Stimulated activated CD8-positive, alpha-beta memory T cell treated with anti-CD3 and anti-CD28 coated beads, Interleukin-7, amount 100 ng/mL, for 24 hours (primary cell): ENCODE results near the gene CHMP4A.

Source experiments
- DNase-seq: peaks from one replicate; pipeline ENCODE4 v3.0.0-alpha.2; 2020; ENCODE audit warnings: low read depth

Gene CHMP4A, protein sequence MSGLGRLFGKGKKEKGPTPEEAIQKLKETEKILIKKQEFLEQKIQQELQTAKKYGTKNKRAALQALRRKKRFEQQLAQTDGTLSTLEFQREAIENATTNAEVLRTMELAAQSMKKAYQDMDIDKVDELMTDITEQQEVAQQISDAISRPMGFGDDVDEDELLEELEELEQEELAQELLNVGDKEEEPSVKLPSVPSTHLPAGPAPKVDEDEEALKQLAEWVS

DNA sequence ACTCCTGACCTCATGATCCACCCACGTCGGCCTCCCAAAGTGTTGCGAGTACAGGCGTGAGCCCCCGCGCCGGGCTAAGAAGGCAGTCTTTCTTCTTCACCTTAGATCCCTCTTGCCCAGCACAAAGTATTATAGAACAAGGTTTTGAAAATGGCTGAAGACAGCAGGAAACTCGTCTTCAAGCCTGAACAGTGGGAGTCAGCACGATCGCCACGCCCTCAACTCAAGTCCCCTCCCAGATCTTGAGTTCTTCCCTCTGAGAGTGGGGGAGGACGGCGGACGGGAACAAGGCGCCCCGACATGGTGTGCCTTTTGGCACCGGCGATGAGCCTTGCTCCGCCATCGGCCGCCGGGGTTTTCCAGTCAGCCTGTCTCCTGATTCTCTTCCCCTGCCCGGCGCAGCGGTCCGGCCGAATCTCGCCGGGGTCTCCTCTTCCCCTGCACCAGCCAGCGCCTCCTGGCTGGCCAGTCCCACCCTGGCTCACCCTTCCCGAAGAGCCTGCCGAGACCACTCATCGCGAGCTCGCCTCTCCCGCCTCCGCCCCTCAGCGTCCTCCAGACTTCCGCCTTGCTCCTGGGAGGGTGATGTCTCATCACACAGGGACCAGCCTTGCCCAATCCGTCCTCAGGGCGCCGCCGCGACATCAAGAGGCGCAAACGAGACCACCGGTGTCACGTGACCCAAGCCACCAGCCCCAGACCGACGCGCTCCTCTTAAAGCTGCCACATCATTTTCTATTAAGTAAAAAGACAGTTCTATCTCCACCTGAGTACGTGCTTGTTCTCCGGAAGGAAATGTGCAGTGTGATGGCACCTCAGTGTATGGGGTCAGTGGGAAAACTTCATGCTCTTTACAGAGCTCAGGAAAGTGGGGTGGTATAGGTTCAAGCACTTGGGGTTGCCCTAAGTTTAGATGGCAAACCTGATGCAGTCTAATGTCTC lies at the start of gene CHMP4A:
TSS of gene CHMP4A (minus strand) at position 565 of the 942 bp plus-strand sequence. CDS start at position 516, 49 bp downstream.
- peak; percentile 95 for DNase-seq

DNA sequence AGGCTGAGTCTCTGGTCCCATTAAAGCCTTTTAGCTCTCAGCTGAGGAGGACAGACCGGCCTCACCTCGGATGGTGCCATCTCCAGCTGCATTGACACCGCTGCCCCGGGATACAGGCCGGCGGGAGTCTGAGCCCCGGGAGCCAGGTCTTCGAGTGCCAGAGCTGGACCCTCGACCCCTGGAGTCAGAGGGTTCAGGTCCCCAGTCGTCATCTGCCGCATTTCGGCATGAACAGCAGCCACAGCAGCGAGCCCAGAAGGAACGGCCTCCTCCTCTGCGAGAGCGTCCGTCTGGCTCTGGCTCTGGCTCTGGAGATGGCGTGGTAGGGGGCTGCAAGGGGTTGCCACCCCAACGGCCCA lies 48.7 kb upstream of the CHMP4A start:
- no peak for DNase-seq

DNA sequence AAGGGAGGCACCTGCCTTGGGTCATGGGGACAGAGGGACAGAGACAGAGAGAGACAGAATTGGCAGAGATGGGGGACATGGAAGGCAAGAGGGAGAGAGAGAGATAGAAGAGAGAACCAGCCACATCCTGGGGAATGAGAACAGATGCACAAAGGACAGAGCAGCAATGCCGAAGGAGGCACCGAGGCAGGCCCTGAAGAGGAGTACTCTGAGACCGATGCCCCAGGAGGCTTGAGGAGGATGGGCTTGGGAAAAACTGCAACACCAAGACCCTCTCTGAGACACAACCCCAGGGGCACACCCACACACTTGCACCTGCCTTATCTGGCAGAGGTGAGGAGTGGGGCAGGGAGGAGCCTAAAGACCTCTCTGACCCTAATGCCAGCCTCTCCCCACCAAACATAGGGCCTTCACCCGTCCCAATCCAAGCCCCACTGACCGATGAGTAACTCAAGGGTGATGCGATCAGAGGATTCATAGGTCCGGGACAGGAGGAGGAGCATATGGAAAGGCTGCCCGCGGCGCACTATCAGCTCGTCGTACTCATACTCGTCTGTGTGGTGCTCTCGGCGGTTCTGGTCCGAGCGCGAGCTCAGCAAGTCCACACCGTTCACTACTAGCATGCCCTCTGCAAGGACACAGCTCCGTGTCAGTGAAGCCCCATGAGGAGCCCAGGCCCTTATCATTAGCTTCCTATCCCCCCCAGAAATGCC lies 48.1 kb upstream of the CHMP4A start:
- no peak for DNase-seq

DNA sequence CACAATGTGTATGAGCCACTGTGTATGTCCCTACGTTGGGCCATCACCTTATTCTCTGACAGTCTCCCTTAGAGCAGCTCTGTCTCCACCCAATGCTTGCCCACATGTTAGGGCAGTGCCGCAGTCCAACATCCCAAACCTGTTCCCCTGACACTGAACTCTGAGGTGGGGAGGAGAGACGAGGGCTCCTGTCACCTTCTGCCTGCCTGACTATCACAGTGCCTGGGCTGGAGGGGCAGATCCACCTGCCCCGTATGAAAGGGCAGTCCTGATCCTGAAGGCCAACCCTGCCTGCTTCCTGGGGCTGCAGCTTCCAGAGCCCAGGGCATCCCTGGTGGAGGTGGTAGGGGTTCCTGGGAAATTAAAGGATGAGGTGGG lies 47.5 kb upstream of the CHMP4A start:
- no peak for DNase-seq

DNA sequence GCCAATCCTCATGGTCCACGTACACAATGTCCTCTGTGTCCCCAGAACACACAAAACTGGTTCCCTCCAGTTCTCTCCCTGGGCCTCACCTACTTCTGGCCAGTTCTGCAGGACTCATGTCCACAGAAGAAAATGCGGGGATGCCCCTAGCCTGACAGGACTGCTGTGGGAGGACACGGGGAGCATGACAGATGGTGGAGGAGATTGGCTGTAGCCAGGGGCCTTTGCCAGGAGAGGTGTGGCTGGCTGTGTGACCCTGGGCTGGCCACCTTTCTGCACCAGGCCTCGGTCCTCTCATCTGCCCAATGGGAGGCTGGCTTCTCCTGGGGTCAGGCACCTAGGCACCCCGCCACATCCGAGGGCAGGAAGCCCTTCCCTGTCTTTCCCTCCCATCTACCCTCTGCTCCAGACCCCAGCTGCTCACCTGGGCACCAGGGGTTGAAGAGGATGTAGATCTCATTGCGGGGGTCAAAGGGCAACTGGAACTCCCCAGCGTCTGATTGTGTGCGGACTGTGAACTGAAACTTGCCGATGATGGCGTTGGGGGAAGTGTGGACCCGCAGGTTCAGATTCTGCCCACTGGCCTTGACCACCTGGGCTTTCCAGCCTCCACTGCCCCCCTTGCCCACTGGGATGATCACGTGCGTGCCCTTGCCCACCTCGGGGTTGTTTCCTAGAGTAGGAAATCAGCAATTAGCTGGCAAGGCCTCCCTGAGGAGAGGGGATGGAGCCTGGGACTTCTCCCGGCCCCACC lies 46.9 kb upstream of the CHMP4A start:
- no peak for DNase-seq

DNA sequence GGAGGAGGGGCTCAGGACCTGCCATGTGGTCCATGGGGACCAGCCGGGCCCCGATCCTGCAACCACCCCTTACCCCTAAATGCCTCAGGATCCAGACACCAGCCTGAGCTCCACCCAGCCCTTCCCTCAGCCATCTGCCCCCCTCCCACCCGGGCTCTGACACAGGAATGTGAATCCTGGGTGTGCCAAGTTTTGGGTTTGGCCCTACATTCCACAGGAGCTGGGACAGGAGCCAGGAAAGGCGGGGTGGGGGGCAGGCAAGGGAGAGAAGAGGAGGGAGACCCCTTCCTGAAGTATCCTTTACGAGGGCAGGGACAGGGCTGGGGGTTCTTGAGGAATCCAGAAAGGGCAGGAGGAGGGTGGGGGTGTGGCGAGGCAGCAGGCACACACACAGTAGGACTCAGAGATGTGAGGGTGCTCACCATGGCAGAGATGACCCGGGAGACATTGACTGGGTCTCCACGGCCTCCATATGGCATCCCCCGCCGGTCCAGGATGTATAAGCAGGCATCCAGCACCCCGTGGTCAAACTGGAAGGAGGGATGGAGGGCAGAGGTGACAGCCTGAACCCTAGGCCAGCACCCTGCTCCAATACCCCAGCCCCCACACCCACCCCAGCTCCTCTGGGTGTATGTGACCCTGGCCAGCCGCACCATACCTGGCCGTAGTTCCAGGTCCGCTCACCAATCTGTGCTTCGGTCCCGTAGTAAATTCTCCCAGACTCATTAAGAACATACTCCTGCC lies 46.2 kb upstream of the CHMP4A start:
- no peak for DNase-seq

DNA sequence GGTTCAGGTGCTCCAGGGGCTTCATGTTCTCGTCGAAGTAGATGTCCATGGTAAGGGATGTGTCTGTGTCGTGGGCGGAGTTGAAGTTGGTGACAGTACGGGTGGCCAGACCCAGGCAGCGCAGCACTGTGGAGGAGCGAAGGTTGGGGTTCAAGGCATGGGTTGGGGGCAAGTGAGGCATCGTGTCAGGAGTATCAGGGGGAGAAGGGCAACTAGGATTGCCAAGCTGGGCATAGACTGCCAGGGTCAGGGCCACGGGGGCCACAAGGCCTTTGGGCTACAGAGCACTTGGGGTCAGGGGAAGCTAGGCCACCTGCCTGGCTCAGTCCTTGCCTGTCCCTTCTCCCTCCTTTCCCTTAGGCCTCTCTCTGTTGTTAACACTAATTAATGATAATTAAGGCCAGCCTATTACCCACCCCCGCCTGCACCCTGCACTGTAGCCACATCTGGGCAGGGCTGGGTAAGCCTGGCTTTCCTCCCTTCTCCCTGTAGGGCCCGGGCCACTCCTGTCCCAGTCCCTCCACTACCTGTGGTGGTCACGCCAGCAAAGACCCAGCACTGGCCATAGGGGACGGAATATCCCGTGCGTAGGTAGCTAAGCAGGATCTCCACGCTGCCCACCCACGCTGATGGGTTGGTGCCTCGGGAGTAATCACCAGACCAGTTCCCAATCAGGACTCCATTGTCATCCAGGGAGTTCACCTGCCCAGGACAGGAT lies 45.4 kb upstream of the CHMP4A start:
- no peak for DNase-seq

DNA sequence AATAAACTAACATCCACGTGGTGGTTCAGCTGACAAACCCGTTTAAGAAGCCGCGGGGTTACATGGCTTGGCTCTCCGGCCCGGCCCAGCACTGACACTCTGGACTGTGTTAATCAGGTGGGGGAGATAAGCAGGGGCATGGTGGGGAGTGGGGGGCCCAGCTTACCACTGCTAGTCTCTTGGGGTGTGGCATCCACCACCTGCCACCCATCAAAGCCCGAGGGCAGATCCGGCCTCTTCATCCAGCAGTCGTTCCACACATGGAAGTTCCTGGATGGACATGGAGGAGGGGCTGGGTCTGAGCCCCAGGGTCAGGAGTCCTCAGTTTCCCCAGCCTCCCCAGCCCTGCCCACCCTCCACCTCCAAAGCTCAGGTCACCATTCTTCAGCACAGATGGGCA lies 44.8 kb upstream of the CHMP4A start:
- DNase-seq = no peak

DNA sequence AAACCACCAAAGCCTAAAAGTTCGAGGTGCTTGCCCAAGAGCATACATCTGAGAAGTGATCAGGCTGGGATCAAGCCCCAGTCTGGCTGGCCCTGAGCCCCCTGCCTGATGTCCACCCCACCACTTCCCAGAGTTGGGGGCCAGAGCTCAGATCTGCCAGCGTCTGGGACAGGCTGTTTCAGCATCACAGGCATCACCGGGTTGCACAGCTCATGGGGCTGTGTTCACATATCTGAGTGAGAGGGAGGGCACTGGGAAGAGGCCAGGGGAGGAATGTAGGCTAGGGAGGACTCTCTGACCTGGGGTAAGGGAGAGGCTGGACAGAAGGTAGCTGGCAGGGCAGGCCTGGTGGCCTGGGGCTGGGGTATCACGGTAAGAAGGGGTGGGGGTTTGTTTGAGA lies 43.7 kb upstream of the CHMP4A start:
- no peak for DNase-seq

DNA sequence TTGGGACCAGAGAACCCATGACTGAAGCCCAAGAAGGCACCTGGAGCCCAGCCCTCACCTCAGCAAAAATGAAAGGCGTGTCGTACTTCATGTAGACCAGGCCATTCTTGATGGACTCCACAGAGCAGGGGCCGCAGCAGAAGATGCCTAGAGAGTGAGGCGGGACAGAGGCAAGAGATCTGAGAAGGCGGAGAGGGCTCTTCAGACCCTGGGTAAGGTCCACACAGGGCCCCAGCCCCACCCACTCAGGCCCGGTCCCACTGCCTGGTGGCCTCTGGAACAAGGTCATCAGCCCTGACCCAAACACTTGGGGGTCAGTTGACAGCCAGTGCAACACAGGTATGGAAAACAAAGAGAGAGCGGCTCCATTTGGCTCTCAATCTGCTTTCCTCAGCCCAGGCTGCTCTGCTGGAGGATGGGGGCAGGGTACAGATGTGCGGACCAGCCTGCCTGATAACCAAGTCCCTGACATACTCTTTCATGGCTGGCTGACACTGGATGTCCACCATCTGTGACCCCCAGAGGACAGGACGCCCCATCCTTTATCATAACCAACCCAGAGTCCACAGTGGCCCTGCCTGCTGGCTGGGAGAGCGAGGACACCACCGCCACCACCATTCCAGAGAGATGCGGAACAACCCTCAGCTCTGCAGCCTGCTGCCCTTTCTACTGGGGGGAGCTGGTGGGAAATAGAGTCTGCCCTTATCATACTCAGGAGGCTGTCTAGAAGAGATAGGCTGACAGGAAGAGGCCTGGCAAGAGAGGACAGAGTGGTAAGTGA lies 42.8 kb upstream of the CHMP4A start:
- no peak for DNase-seq

DNA sequence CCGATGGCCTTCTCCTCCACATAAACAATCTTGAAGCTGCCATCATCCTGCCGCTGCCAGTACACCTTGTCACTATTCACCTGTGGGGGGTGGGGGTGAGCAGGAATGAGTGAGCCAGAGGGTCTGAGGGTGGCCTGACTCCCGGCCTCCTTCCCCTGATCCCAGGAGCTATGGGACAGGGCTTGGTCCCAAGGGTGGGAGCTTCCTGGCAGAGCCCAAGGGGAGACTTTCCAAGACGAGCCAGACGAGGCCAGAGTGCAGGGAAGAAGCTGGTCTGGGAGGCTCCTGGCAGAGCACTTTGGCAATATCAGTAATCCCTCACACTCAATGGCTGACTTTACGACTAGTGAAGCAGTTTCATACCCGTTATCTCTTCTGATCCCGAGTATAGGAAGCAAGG lies 42.1 kb upstream of the CHMP4A start:
- DNase-seq = no peak

DNA sequence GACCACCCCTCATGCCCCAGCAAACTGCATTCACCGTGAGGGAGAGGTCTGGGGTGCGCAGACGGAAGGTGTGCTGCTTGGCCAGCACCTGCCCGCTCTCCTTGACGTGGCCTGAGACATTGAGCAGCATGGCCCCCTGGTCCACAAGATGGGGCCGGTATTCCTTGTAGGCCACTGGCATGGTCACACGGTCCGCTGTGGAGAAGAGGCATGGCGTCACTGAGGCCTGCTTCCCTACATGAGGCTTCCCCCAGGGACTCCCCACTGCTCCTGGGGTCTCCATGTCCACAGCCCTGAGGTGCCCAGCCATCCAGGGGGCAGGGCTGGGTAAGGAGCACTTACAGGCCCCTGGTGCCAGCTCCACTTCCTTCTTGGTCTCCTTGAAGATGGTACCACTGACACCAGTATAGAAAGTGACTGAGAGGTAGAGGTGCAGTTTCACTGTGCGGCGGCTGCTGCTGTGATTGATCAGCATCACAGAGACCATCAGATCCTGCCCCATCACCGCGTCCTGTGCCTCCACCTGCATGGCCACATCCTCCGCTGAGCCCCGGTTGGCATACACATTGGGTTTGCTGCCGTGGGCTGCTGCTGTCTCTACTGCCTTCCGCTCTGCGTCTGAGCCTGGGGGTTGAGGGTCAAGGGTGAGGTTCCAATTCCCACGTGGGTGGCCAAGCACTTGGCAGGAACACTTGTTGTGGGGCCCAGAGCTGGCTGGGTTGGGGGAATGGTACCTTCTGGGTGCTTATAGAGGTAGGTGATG lies 41.5 kb upstream of the CHMP4A start:
- DNase-seq = no peak

DNA sequence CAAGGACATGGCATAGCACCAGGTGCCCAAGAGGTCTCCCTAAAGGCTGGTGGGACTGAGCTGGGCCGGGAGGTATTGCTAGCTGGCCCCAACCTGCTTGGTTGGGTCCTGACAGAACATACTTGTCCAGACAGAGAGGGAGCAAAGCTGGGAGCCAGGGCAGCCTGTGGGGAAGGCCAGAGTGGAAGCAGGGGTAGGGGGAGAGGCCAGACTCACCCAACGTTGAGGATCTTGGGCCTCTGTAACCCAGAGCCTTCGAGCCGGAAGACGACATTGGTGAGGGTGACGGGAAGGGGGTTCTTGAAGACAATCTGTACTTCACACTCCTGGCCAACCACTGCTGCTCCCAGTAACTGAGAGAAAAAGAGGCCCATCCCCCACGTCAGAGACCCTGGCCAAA lies 40.6 kb upstream of the CHMP4A start:
- DNase-seq = no peak

DNA sequence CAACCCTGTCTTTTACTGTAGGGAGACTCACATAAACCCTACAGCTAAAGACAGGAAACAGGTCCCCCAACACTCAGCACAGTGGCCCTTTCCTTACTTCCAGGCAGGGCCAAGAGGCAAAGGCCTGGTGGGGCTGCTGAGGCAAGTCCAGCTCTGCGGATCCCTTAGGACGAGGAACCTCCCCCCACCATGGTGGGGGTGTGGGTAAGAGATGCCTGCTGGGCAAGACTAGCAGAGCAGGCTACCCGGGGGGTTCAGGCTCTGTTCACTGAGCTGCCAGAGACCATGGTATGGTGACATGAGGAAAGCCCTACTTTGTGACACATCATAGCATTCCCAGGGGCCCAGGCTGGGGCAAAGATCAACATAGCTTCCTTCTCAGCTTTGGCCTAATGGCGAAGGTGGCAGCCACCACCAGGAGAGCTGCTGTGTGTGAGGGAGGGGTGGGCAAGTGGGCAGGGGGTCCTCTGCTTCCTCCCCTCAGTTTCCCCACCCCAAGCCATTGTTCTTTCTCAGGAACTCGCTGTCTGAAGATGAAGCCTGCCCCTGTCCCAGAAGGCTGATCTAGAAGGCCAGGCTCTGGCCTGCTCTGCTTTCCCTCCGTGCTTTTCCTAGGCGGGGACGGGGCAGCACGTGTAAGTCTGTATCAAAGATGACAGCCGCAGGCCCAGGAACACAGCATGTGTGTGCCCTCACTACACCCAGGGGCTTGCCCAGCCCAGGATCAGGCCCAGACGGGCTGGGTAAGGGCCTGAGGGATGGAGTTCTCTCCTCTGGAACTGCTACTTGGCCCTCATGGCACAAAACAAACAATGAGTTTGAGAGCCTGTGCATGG lies 39.2 kb upstream of the CHMP4A start:
- no peak for DNase-seq

DNA sequence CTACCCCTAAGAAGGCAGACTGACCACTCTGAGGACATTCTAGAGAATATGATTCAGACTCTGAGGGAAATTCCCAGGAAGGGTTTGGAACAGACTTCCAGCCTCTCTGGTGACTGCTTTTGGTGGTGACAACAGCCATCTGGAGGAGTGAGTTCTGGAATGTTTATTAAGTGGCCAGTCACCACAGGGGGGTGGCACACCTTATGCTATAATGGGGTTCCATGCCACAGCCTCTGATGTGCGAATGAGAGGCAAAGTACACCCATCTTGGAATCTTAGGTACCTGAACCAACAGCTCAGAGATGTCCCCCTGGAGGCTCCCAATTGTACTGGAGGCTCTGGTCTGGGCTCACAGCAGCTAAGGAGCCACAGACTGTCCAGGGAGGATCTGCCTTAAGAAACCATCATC lies 38.6 kb upstream of the CHMP4A start:
- DNase-seq = no peak

DNA sequence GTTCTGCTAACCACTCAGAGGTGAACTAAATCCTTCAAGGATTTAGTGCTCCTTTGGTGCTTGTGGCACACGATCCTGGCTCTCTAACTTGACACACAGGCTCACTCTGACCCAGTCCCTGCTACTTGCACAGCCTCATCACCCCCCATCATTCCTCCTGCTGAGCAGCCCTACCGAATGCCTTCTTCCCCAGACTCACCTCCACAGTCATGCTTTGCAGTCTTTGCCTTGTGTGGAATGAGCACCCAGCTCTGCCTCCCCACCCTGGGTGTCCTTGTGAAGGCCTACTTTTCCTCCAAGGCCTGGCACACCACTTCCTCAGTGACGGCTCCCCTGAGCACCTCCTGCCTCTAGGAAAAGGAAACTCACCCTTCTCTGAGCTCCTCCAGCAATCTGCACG lies 37.1 kb upstream of the CHMP4A start:
- DNase-seq = no peak

DNA sequence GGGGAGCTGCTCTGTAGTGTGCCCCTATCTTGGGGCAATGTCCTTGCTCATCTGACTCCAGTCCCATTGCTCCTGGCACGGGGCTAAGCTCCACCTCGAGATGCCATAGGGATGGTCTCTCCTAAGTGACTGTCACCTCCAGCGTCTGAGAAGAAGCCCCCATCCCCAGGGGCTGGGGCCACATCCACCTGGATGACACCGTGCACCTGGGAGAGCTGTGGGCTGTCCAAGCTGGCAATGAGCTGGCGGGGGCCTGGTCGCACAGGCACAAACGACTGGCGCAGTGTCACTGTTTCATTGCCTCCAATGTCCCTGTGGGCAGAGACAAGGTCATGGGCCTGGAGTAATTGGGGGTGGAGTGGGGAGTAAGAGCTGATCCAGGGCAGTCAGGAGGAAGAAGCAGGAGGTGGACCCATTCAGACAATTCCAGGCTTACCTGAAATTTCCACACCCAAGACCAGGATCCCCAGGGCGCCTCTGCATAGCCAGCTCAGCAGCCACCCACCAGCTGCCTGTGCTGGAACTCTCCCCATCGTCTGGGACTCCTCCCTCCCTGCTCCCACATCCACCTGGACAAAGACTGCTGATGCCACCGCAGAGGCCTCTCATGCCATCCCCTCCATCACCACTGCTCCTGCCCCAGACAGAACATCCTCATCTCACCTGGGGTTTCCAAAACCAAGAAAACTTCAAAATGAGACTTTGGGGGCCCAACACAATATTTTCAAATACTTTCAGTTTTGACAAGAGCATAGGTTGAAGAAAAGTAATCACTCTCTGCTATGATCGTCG lies 36.1 kb upstream of the CHMP4A start:
- DNase-seq = no peak

DNA sequence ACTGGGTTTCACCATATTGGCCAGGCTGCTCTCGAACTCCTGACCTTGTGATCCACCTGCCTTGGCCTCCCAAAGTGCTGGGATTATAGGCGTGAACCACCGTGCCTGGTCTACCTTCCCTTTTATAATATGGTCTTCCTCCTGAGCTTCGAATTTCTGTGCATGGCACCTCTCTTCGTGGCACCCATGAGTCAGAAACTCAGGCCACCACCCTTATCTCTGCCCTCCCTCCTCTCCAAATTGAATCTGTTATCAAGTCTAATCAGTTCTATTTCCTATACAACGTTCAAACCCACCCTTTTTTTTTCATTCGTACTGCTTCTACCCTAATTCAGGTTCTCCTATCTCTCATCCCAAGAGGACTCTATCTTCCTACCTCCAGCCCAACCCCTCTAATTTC lies 34.1 kb upstream of the CHMP4A start:
- DNase-seq = no peak
